HG03060 (cell line): ENCODE results near the gene GRHL1.
"Not testable (repeated sequence)": the region's sequence is repeated elsewhere in the genome, so short reads cannot be mapped to it uniquely, and the experiment has no call there.

Experiments used
- ATAC-seq: cut with Tn5 transposase; IDR thresholded peaks from one replicate; pipeline ENCODE4 v1.9.1; 2021; ENCODE audit warnings: low read depth, moderate number of reproducible peaks; ENCODE audit not compliant: unreplicated experiment

GRHL1 gene

DNA sequence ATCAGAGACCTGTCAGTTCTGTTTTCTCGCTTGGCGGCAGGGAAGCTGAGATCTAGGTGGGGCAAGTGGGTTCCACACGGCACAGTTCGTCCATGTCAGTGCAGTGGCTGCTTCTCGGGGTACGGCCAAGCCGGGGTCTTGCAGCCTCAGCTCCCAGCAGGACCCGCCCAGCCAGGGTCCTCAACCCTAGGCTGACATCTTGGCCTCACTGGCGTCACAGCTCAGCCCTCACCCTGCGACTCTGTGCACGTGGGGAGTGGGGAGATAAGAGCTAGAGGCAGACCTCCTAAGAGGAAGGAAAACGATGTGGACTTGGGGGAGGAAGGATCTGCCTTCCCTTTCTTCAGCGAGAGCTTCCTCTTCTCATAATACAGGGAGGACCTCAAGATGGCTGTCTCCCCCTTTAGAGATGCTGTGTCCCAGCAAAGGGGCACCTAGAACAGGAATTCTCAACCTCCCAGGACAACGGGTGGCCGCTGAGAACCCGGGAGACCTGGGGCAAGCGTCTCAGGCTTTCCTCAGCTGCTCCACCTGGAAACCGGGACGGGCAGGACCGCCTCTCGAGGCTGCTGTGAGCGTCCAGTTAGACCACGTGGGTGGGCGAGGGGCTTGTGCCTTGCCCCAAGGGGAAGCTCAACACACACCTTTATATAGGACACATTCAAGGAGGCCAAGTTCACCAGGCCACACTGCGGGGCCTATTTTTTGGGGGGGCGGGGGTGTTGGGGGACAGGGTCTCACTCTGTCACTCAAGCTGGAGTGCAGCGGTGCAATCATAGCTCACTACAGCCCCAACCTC, 68.3 kb downstream of the GRHL1 start:
- no peak for ATAC-seq

DNA sequence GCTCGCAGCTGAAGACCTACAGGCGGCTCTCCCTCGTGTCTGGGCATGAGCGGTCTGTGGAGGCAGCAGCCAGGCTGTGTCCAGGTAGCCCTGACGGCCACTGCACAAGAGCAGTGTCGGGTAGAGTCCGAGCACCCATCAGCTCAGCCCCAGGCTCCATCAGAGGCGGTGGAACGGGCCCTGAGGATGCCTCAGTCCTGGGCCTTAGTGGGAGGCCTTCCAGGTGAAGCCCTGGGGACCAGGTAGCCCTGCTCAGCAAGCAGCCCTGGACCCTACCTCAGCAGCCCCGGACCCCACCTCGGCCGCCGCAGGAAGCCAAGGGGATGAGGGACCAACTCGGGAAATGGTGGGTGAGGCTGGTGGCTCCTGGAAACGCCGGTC, 70.5 kb downstream of the GRHL1 start:
- ATAC-seq, result no peak

DNA sequence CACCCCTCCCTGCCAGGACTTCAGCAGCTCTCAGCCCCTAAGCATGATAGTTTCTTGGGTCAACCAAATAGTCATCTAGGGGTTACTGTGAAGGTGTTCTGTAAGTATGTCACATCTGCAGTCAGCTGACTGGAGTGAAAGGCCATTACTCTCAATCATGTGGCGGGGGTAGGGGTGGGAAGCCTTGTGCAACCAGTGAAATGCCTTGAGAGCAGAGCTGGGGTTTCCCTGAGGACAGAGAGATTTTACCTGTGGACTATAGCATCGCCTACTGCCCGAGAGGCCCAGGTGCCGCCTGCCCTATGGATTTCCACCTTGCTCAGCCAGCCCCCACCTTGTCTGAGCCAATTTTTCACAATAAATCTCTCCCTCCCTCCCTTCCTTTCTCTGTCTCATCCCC, 71.0 kb downstream of the GRHL1 start:
- ATAC-seq, result no peak

DNA sequence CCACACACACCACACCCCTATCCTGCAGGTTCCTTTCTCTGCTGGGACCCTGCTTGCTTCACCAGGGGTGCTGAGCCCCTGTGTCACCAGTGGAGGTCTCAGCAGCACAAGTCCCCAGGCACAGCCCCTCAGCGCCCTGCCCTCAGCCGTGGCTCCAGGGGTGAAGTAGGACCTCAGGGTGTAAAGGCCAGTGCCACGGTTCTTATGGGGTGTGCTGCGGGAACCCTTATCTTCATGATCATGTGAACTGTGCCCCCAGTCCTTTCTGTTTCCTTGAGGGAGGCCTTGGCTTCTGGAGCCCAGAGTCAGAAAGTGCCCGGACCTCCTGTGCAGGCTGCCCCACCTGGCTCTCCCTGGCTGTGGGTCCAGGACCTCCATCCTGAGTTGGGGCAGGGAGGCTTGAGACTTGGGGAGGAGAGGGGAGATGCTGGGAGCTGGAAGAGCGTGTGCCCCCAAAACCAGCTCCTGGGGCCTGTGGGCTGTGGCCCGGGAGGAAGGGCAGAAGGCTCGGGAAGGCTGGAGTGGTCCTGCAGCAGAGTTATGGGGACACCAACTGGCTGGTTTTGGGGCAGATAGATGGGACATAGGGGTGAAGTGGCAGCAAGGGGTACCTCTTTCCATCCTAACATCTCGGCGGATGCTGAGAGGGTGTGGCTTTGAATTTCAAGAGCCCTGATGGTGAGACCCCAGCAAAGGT, 71.6 kb downstream of the GRHL1 start:
- ATAC-seq, result no peak

DNA sequence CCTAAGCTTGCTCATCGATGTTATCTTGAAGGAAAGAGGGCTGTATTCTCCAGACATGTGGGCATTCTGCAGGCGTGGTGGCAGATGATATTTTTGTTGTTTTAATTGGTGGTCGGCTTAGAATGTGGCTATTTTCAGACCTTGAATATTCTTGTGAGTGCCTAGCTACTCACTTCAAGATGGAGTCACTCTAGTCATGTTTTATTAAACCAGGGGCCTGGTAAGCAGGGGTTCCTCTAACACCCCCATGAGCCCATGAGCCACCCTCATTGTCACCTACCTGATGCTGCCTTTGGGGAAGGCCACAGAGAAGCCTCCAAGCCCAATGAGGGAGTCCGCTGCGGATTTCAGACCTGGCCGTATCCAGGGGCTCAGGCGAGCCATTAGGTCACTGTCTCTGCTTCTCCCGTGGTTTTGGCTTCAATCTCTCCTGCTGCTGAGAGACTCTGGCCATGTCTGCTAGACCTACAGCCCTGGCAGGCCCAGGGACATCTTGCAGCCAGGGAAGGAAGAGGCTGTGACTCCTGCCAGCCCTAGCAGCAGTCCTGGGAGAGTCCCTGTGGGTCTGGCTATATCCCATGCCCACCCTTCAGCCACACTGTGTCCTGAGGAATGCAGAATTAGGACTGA, 75.6 kb downstream of the GRHL1 start:
- no peak for ATAC-seq

DNA sequence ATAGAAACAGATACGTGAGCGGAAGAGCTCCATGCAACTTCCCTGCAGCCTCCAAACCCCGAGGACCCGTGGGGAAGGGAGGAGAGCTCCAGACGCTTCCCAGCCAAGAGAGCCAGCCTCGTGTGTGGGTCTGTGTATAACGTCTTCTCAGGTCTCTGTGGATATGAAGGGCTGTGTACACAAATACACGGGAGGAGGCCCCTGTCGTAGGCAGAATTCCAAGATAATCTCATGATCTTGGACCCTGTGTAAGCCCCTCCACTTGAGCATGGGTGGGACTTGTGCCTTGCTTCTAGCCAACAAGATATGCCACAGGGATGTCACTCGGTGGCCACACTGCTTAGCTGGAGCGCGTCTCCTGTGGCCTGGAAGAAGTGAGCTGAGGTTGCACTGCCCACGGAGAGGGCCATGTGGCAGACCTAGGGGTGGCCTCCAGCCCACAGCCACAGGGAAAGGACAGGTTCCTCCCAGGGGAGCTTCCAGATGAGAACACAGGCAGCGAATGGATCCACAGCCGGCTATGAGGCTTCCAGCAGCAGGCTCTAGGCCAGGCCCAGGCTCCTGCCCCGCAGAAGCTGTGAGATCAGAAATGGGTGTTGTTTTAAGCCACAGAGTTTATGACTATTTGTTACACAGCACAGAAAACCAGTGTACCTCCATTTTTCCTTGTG, 76.3 kb downstream of the GRHL1 start:
- ATAC-seq, result no peak

DNA sequence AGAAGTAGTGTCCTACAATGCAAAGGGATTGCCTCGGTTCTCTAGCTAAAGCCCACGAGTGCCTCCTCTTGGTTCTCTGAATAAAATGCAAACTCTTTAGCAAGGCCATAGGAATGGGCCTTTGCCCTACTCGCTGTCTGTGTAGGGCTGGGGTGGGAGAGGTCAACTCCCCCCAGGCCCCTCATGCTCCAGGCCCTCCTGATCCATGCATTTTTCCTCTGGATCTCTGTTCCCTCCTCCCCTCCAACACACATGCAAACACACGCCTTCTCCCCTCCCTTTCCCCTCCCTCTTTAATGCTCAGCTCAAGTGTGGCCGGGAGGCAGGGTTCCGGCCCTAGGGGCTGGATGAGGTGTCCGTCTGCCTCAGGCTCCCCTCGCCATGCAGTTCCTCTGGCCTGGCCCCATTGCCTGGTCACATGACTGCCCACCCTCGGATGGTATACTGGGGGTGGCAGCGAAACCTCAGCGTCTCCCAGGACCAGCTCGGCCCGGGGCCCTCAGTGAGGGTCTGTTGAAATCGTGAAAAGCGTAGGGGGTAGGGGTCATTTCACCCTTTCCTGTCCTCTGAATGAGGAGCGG, 77.0 kb downstream of the GRHL1 start:
- no peak for ATAC-seq

DNA sequence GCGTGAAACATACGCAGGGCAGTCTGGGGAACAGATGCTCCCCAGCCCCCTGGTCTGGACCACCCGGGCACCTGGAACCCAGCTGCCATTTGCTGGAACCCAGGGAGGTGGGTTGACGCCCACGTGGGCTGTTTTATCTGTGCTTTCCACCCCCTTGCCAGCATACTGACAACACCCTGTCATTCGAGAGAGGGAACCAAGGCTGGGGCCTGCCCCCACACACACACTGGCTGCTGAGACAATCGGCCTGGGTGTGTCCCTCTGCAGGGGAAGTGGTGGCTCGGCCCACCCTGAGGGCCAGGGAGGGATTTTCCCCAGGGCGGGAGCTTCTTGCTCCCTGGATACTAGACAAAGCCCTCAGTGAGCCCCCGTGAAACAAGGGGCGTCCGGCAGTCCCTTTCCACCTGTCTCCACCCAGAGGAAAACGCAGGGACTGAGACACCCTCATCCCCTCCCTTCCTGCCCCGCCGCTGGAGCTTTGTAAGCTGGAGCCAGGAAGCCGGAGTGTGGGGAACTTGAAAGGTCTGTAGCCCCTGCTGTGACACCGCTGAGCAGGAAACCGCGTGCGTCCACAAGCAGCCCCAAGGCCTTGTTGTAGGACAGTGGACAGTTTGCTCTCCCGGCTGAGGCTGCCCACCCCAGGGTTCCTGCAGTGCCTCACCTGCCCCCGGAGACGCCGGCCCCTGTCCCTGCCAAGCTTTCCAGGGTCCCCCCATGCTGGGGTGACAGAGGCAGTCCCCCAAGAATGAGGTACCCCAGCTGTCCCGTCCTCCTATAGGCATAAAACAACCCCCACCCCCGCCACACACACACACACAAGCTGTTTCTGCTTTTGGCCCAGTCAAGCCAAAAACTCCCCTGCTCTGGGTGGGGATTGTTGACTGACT, 77.7 kb downstream of the GRHL1 start:
- ATAC-seq, result no peak

DNA sequence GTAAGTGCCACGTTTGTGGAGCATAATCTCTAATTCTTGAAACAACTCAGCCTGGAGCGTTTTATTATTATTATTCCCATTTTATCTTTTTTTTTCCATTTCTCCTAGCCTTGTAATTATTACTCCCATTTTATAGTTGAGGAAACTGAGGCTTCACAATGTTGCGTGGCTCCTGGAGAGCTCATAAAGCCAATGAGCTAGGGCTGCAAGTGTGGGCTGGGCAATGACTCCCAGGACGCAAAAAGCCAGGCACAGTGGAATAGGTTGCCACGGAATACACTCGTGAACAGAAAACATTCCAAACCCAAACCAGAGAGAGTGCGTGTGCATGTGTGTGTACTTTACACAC, 78.4 kb downstream of the GRHL1 start:
- no peak for ATAC-seq

DNA sequence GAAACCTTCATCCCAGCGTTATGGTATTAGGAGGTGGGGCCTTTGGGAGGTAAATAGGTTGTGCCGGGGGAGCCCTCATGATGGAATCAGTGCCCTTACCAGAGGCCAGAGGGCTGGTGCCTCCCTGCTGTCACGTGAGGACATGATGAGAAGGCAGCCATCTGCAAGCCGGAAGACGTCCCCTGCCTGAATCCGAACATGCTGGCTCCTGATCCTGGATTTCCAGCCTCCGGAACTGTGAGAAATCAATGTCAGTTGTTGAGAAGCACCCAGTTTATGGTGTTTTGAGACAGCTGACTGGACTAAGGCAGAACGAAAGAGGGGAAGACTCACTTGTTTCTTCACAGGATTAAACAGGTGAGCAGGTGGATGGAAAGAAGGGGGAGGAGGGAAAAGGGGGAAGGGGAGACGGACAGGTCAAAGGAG, 78.8 kb downstream of the GRHL1 start:
- ATAC-seq, result no peak

DNA sequence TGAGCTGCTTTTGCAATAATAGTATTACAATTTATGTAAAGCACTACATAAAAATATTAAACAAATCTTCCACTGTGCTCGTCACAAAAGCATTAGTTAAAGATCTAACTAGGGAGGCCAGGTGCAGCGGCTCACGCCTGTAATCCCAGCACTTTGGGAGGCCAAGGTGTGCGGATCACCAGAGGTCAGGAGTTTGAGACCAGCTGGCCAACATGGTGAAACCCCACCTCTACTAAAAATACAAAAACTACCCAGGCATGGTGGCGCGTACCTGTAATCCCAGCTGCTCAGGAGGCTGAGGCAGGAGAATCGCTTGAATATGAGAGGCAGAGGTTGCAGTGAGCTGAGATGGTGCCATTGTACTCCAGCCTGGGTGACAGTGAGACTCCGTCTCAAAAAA, 79.3 kb downstream of the GRHL1 start:
- not testable (repeated sequence) for ATAC-seq

DNA sequence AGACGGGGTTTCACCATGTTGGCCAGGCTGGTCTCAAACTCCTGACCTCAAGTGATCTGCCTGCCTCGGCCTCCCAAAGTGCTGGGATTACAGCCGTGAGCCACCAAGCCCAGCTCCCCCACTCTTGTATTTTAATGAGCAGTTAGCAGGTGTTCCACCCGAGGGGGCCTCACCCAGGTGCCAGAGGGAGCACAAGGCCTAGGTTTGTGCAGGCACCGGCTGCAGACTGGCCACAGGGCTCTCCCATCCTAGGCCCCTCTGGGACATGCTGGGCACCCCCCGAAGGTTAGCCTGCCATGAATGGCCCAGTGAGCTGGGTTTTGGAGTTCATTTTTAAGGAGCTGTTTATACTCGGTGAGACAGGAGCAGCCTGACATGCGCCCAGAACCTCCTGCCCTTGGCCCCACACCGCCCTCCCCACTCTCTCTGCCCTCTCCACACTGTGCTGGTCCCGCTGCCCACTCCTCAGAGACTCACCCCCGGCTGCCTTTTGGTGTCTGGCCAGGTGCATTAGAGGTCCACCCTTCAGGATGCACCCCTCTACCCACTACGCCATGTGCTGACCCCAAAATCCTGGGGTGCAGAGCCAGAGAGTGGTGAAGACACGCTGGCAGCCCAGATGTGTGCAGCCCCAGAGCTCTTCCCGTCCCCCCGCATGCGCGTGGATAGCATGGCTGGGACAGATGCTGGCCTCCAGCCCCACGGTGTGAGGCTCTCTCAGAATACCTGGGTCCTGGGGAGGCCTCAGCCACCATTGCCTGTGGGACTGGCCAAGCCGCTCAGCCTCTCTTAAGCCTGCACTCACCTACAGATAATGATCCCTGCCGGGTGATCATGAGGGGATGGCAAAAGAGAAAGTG, 80.6 kb downstream of the GRHL1 start:
- no peak for ATAC-seq

DNA sequence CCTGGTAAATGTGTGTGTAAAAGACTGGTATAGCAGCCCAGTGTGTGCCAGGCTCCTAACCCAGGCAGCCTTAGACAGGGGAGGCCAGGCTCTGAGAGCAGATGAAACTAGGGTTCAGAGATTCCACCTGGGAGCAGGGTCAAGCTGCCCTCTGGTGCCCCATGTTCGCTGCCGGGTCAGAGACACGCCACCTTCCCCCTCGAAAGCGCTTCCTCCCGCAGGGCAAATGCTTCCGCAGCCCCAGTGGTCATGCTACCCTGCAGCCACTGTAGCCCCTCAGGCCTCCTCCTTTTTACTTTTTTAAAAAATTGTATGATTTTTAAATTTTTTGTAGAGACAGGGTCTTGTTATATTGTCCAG, 81.2 kb downstream of the GRHL1 start:
- ATAC-seq, result no peak

DNA sequence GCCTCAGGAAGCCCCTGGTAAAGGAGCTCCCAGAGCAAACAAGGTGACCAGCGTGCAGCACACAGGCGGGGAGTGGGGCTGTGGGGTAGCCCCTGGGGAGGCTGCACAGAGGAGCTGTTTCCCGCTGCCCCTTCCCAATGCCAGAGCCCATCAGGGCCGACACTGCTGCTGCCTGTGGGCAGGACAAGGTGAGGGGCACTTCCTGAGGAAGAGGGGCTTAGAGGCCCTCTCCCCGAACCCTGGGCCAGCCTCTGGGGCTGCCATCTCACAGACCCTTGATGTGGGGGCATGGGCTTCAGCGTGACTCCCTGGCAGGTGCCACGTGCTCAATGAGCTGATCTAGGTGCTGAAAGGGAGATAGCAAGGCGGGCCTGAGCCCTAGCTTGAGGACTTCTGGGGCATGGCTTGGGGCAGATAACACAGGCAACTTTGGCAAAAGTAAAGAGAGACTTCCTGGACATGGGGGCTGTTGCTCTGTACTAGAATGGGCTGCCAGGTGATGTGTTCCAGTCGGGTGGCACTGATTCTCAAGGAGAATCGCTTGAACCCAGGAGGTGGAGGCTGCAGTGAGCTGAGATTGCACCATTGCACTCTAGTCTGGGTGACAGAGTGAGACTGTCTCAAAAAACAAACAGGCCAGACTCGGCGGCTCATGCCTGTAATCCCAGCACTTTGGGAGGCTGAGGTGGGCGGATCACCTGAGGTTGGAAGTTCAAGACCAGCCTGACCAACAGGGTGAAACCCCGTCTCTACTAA, 81.9 kb downstream of the GRHL1 start:
- no peak for ATAC-seq

DNA sequence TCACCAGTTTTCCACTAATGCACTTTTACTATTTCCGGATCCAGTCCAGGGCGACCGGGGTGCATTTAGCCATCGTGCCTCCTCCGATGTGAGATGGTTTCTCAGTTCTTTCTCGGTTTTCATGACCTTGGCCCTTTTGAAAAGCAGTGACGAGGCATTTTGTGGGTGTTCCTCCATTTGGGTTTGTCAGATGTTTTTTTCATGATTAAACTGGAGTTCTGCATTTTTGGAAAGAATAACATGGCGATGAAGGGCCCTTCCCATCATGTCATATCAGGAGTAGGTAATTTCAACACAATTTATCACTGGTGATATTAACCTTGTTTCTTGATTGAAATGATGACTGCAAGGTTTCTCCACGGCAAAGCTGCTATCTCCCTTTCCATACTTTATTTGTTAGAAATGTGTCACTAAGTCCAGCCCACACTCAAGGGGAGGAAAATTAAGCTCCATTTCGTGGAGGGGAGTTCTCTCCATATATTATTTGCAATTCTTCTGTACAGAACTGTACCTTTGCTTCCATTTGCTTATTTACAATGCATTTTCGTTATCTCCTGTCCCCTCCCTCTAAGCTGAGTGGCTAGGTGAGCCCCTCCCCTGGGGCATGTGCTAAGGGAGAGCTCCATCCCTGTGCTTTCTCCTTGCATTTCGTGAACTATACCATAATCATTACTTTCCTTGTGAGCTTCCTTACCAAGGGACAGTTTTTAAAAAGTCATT, 83.0 kb downstream of the GRHL1 start:
- ATAC-seq, result no peak

DNA sequence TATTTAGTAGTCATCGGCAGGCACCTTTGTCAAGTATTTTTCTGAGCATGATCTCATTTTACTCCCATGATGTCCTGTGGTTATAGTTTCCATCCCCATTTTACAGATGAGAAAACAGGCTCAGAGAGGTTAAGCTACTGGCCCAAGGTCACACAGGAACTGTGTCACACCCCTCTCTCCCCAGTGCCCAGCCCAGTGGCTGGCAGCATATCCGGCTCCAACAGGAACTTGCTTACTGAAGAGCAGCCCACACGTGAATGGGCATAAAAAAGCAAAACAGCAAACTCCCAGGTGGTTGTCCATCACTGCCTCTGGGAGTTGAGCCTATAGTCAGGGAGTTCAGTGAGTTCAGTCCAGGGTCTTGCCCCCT, 83.5 kb downstream of the GRHL1 start:
- no peak for ATAC-seq

DNA sequence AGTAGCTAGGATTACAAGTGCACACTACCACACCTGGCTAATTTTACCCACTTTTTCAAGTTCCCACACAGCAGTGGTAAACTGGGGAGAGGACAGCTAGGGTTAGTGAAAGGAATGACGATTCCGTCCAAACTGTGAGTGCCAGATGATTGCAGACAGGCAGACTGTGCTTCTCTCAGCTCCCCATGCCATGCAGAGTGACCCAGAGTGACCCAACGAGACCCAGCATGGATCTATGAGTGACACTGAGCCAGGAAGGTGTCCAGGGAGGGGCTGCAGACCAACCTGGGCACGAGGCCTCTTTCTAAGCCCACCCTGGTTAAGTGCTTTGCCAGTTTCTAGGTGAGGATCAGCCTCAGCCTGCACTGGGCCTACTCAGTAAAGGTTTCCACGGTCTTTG, 84.1 kb downstream of the GRHL1 start:
- ATAC-seq, result no peak
